ENCODE results near the gene DECR2.

DECR2 gene

GRCh38 chr16:444027-444426 is 42.3 kb downstream of the DECR2 start:
- no peak for DNase-seq (ENCODE audit: low read depth)

GRCh38 chr16:445566-445965 is 43.9 kb downstream of the DECR2 start:
- no peak for DNase-seq (ENCODE audit: low read depth)

- DNase-seq (ENCODE audit: low read depth): no peak
These were observed 48.7 kb downstream of the DECR2 start for GRCh38 chr16:450385-450784.

GRCh38 chr16:450785-451512 is 49.3 kb downstream of the DECR2 start:
- no peak for DNase-seq (ENCODE audit: low read depth)

GRCh38 chr16:454397-454940 is 52.8 kb downstream of the DECR2 start:
- no peak for DNase-seq (ENCODE audit: low read depth)

- no peak for DNase-seq (ENCODE audit: low read depth)
These were observed 53.8 kb downstream of the DECR2 start for GRCh38 chr16:455453-455852.

GRCh38 chr16:456891-457483 is 55.3 kb downstream of the DECR2 start:
- DNase-seq (ENCODE audit: low read depth): no peak

- no peak for DNase-seq (ENCODE audit: low read depth)
These were observed 56.2 kb downstream of the DECR2 start for GRCh38 chr16:457732-458400.

- DNase-seq (ENCODE audit: low read depth): no peak
These were observed 58.1 kb downstream of the DECR2 start for GRCh38 chr16:459761-460160.

- DNase-seq (ENCODE audit: low read depth): no peak
These were observed 59.1 kb downstream of the DECR2 start for GRCh38 chr16:460787-461186.

All from stimulated activated CD8-positive, alpha-beta memory T cell treated with anti-CD3 and anti-CD28 coated beads, Interleukin-4, amount 100 ng/mL, for 24 hours (primary cell).